Karpas-422 (cell line): ENCODE measurements around the gene ZNF580. TPM values are rescaled to one million over a fixed set of nuclear protein-coding genes. Genes with fewer than 3 reads are reported as not detected.

ENCODE experiments used
- DNase-seq: peaks from one replicate; pipeline ENCODE4 v3.0.0-alpha.2; 2015
- H2AFZ ChIP-seq: fragments of 200-600 bp; sonication (generic); 2 replicates; pipeline ENCODE4 v1.6.1; 2014; ENCODE audit warnings: antibody characterized with exemption, low read length, mixed read lengths
- H3K27ac ChIP-seq: fragments of 200-600 bp; sonication (generic); 2 replicates; pipeline ENCODE4 v1.5.1; 2014; ENCODE audit warnings: mild to moderate bottlenecking, low read length, moderate library complexity
- H3K27me3 ChIP-seq: fragments of 200-600 bp; sonication (generic); 2 replicates; pipeline ENCODE4 v1.6.1; 2014; ENCODE audit warnings: low read length, mixed read lengths
- H3K36me3 ChIP-seq: fragments of 200-600 bp; sonication (generic); 2 replicates; pipeline ENCODE4 v1.6.1; 2014; ENCODE audit warnings: low read length, mixed read lengths; ENCODE audit not compliant: insufficient read depth
- H3K4me1 ChIP-seq: fragments of 200-600 bp; sonication (generic); 2 replicates; pipeline ENCODE4 v1.6.1; 2014; ENCODE audit warnings: mild to moderate bottlenecking, low read length, mixed read lengths
- H3K4me2 ChIP-seq: fragments of 200-600 bp; sonication (generic); 2 replicates; pipeline ENCODE4 v1.6.1; 2014; ENCODE audit warnings: low read length, low read depth, mild to moderate bottlenecking; ENCODE audit not compliant: poor library complexity, severe bottlenecking
- H3K4me3 ChIP-seq: fragments of 200-600 bp; sonication (generic); 2 replicates; pipeline ENCODE4 v1.5.1; 2014; ENCODE audit warnings: mild to moderate bottlenecking, antibody characterized with exemption, low read length, mixed read lengths
- H3K79me2 ChIP-seq: fragments of 200-600 bp; sonication (generic); 2 replicates; pipeline ENCODE4 v1.6.1; 2014; ENCODE audit warnings: mild to moderate bottlenecking, low read length, mixed read lengths
- H3K9ac ChIP-seq: fragments of 200-600 bp; sonication (generic); 2 replicates; pipeline ENCODE4 v1.6.0; 2014; ENCODE audit warnings: low read length
- H3K9me2 ChIP-seq: fragments of 200-600 bp; sonication (generic), shearing (Covaris generic); replicated peaks from 2 replicates; pipeline ENCODE4 v1.6.0; 2014; ENCODE audit warnings: mild to moderate bottlenecking, low read length, moderate library complexity; ENCODE audit not compliant: insufficient read depth
- H3K9me3 ChIP-seq: fragments of 300-700, 200-600 bp; sonication (generic); 2 replicates; pipeline ENCODE4 v1.6.1; 2014; ENCODE audit warnings: low read length, mixed read lengths
- H4K20me1 ChIP-seq: fragments of 200-600 bp; sonication (generic); 2 replicates; pipeline ENCODE4 v1.6.1; 2014; ENCODE audit warnings: mild to moderate bottlenecking, antibody characterized with exemption, low read length, low read depth; ENCODE audit not compliant: insufficient read depth
- total RNA-seq: library from RNA; depleted of rRNA; stranded (reverse); fragments of >200 nt; shearing (Covaris generic); gene quantifications from 2 replicates; pipeline ENCODE4 v1.2.3, GENCODE V29; 2014; ENCODE audit warnings: low replicate concordance

ZNF580 gene
- total RNA-seq, 1 experiment from 2014 or later, result 47.5 TPM

GRCh38 chr19:55654868-55655647, 14.3 kb downstream of the ZNF580 start, which contains the start of gene U2AF2:
Gene U2AF2 (plus strand): TSS chr19:55655035. CDS start chr19:55655105, 70 bp downstream.
- no peaks in the 10 kb centered on the region for H3K9me3 ChIP-seq
- peaks cover 52% of the 10 kb centered on the region for H3K79me2 ChIP-seq
- no peaks in the 10 kb centered on the region for H3K9me2 ChIP-seq
- H3K36me3 ChIP-seq, result peaks cover 41% of the 10 kb centered on the region
- H3K27ac ChIP-seq, result peak within 1 kb of the TSS; percentile 95
- peaks cover 44% of the 10 kb centered on the region for H4K20me1 ChIP-seq
- H3K4me3 ChIP-seq, result peak within 1 kb of the TSS; percentile 78
- H3K27me3 ChIP-seq, result no peaks in the 10 kb centered on the region
- peak within 1 kb of the TSS; percentile 95 for H3K4me2 ChIP-seq
- H3K9ac ChIP-seq, result peak within 1 kb of the TSS; percentile 95
- H2AFZ ChIP-seq, result 0 out of 2 replicates have a peak within 1 kb of the TSS, but pooled peaks have one; percentile 53
- DNase-seq, result peak; percentile 99
- H3K4me1 ChIP-seq, result peaks cover 27% of the 10 kb centered on the region

- Histone ChIP-seq H2AFZ (no peak overlapping the region), H3K4me3 (peak overlapping the region; percentile 78), H3K79me2 (peaks cover 58% of the 10 kb centered on the region), H3K9me3 (no peaks in the 10 kb centered on the region), H3K9ac (peak overlapping the region; percentile 86), H3K4me1 (peaks cover 27% of the 10 kb centered on the region), H3K27ac (peak overlapping the region; percentile 95), H4K20me1 (peaks cover 50% of the 10 kb centered on the region), H3K4me2 (peak overlapping the region; percentile 95), H3K36me3 (peaks cover 44% of the 10 kb centered on the region), H3K9me2 (no peaks in the 10 kb centered on the region), H3K27me3 (no peaks in the 10 kb centered on the region)
- no peak for DNase-seq
Measured at GRCh38 chr19:55655648-55656040, 14.8 kb downstream of the ZNF580 start.

- H3K4me3 ChIP-seq, result peak overlapping the region; percentile 78
- H3K4me2 ChIP-seq, result peak overlapping the region; percentile 95
- H4K20me1 ChIP-seq, result peaks cover 59% of the 10 kb centered on the region
- no peaks in the 10 kb centered on the region for H3K27me3 ChIP-seq
- H2AFZ ChIP-seq, result no peak overlapping the region
- H3K36me3 ChIP-seq, result peaks cover 46% of the 10 kb centered on the region
- H3K9ac ChIP-seq, result peak overlapping the region; percentile 86
- no peaks in the 10 kb centered on the region for H3K9me3 ChIP-seq
- no peaks in the 10 kb centered on the region for H3K9me2 ChIP-seq
- H3K4me1 ChIP-seq, result peaks cover 27% of the 10 kb centered on the region
- H3K79me2 ChIP-seq, result peaks cover 67% of the 10 kb centered on the region
- peak overlapping the region; percentile 95 for H3K27ac ChIP-seq
- peak; percentile 68 for DNase-seq
Measured at GRCh38 chr19:55656552-55656951, 15.8 kb downstream of the ZNF580 start.

- H3K4me3 ChIP-seq, result peak overlapping the region; percentile 78
- peak overlapping the region; percentile 95 for H3K27ac ChIP-seq
Measured at GRCh38 chr19:55656988-55657747, 16.4 kb downstream of the ZNF580 start.

GRCh38 chr19:55658846-55659459, 18.2 kb downstream of the ZNF580 start:
- Histone ChIP-seq H4K20me1 (peaks cover 81% of the 10 kb centered on the region), H3K4me3 (no peak overlapping the region), H3K4me1 (peaks cover 25% of the 10 kb centered on the region), H2AFZ (no peak overlapping the region), H3K27ac (no peak overlapping the region; the same call in 1 of the 2 replicates), H3K4me2 (no peak overlapping the region), H3K27me3 (no peaks in the 10 kb centered on the region), H3K9ac (peak overlapping the region; percentile 86; the same call in 1 of the 2 replicates), H3K79me2 (peaks cover 90% of the 10 kb centered on the region), H3K9me3 (no peaks in the 10 kb centered on the region), H3K36me3 (peaks cover 66% of the 10 kb centered on the region), H3K9me2 (no peaks in the 10 kb centered on the region)
- DNase-seq, result no peak

More at GRCh38 chr19:55656988-55657747, 16.4 kb downstream of the ZNF580 start:
- DNase-seq, result no peak
- no peak overlapping the region for H2AFZ ChIP-seq
- H3K9me3 ChIP-seq, result no peaks in the 10 kb centered on the region
- no peaks in the 10 kb centered on the region for H3K27me3 ChIP-seq
- peak overlapping the region; percentile 86 for H3K9ac ChIP-seq
- H4K20me1 ChIP-seq, result peaks cover 64% of the 10 kb centered on the region
- H3K9me2 ChIP-seq, result no peaks in the 10 kb centered on the region
- peak overlapping the region; percentile 95 for H3K4me2 ChIP-seq
- H3K4me1 ChIP-seq, result peaks cover 27% of the 10 kb centered on the region
- peaks cover 49% of the 10 kb centered on the region for H3K36me3 ChIP-seq
- H3K79me2 ChIP-seq, result peaks cover 73% of the 10 kb centered on the region

GRCh38 chr19:55659822-55660221, 19.0 kb downstream of the ZNF580 start:
- H3K27me3 ChIP-seq, result no peaks in the 10 kb centered on the region
- H3K4me3 ChIP-seq, result no peak overlapping the region
- H3K9me3 ChIP-seq, result no peaks in the 10 kb centered on the region
- H4K20me1 ChIP-seq, result peaks cover 88% of the 10 kb centered on the region
- DNase-seq, result no peak
- H3K9ac ChIP-seq, result no peak overlapping the region
- no peaks in the 10 kb centered on the region for H3K9me2 ChIP-seq
- no peak overlapping the region for H2AFZ ChIP-seq
- peaks cover 74% of the 10 kb centered on the region for H3K36me3 ChIP-seq
- peaks cover 97% of the 10 kb centered on the region for H3K79me2 ChIP-seq
- no peak overlapping the region for H3K27ac ChIP-seq
- peaks cover 25% of the 10 kb centered on the region for H3K4me1 ChIP-seq
- no peak overlapping the region for H3K4me2 ChIP-seq

- peaks cover 25% of the 10 kb centered on the region for H3K4me1 ChIP-seq
- no peak overlapping the region for H2AFZ ChIP-seq
- no peak for DNase-seq
- no peak overlapping the region for H3K4me3 ChIP-seq
- H3K9ac ChIP-seq, result no peak overlapping the region
- peaks cover 92% of the 10 kb centered on the region for H3K79me2 ChIP-seq
- no peaks in the 10 kb centered on the region for H3K9me2 ChIP-seq
- no peaks in the 10 kb centered on the region for H3K9me3 ChIP-seq
- H3K4me2 ChIP-seq, result no peak overlapping the region
- H4K20me1 ChIP-seq, result peaks cover 88% of the 10 kb centered on the region
- no peaks in the 10 kb centered on the region for H3K27me3 ChIP-seq
- H3K36me3 ChIP-seq, result peaks cover 77% of the 10 kb centered on the region
- no peak overlapping the region for H3K27ac ChIP-seq
Measured at GRCh38 chr19:55660404-55660803, 19.6 kb downstream of the ZNF580 start.

- Histone ChIP-seq H3K4me1 (peaks cover 25% of the 10 kb centered on the region), H3K4me3 (no peak overlapping the region), H3K9ac (no peak overlapping the region), H3K36me3 (peaks cover 74% of the 10 kb centered on the region), H2AFZ (no peak overlapping the region), H3K9me2 (no peaks in the 10 kb centered on the region), H4K20me1 (peaks cover 89% of the 10 kb centered on the region), H3K9me3 (no peaks in the 10 kb centered on the region), H3K27ac (no peak overlapping the region), H3K4me2 (no peak overlapping the region), H3K27me3 (no peaks in the 10 kb centered on the region), H3K79me2 (peaks cover 92% of the 10 kb centered on the region)
- DNase-seq, result no peak
Measured at GRCh38 chr19:55660991-55661390, 20.2 kb downstream of the ZNF580 start.
